Inflammatory macrophage treated with lipopolysaccharide for 1 hour (primary cell): ENCODE measurements around the gene AGRN.

Experiments used
- DNase-seq, 2 donors: peaks; one replicate each; pipeline ENCODE4 v3.0.0-alpha.2; 2020 to 2022

Gene AGRN

DNA sequence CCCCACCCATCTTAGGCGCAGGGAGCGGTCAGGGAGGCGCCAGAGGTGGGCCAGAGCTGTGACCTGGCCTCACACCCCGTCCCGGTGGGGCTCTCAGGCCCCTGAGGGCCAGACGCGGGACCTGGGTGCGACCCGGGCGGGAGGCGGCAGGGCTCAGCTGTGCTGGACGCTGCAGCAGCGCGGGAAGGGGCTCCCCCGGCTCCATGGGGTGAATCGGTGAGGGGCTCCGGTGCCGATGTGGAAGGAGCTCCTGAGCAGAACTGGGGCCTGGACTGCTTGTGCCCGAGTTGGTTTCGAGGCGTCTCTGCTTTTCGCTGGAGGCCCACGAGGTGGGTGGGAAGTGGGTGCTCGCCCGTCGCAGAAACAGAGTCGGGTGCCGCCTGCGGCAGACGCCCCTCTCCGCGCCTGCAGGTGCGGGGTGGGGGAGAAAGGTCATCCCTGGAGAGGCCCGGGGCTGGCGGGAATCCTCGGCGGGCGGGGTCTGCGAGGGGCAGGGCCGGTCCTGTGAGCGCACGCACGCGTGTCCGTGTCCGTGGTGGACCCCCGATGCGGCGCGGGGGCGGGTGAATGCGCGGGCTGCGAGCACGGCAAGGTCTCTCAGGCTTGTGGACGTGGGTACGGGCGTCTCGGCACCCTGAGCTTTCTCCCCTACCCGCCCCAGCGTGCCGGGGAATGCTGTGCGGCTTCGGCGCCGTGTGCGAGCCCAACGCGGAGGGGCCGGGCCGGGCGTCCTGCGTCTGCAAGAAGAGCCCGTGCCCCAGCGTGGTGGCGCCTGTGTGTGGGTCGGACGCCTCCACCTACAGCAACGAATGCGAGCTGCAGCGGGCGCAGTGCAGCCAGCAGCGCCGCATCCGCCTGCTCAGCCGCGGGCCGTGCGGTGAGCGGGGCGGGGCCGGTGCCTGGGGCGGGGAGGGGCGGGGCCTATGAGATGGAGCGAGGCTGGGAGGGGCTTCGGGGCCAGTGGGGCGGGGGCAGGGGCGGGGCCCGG lies 20.4 kb downstream of the AGRN start:
- DNase-seq: peak; percentile 48 to 57

GRCh38 chr1:1041092-1041523 lies 21.2 kb downstream of the AGRN start:
- DNase-seq: no peak

GRCh38 chr1:1041873-1042272 lies 22.0 kb downstream of the AGRN start:
- no peak for DNase-seq

DNA sequence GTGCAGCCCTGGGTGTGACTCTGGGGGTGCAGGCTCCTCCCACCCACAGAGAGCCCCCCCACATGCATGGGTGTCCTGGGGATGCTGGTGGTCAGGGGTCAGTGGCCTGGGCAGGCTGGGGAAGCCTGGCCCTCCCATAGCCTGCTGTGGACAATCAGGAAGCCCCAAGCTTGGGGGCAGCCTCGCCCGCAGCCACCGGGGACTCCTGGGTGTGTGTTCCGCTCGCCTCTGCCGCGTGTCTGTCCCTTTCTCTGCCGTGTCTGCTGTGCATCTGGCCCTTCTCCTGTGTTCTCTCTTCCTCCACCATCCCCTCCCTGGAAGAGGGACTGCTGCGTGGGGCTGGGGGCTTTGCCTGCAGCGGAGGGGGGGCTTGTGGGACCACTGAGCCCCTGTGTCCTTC lies 22.9 kb downstream of the AGRN start:
- DNase-seq: no peak

DNA sequence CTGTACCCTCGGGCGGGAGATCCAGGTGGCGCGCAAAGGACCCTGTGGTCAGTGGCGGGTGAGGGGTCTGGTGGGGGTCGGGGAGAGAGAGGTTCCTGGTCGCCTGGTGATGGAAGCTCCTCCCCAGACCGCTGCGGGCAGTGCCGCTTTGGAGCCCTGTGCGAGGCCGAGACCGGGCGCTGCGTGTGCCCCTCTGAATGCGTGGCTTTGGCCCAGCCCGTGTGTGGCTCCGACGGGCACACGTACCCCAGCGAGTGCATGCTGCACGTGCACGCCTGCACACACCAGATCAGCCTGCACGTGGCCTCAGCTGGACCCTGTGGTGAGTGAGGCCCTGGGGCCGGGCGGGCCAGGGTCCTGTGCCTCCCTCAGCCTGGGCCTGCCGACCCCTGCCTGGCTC lies 23.5 kb downstream of the AGRN start:
- DNase-seq: no peak

DNA sequence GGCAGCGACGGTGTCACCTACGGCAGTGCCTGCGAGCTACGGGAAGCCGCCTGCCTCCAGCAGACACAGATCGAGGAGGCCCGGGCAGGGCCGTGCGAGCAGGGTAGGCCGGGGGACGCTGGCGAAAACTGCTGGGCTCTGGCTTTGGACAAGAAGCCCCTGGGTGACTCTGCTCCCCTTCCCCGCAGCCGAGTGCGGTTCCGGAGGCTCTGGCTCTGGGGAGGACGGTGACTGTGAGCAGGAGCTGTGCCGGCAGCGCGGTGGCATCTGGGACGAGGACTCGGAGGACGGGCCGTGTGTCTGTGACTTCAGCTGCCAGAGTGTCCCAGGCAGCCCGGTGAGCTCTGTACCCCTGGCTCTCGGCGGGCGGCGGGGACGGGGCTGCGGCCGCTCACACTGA lies 24.0 kb downstream of the AGRN start:
- no peak for DNase-seq

DNA sequence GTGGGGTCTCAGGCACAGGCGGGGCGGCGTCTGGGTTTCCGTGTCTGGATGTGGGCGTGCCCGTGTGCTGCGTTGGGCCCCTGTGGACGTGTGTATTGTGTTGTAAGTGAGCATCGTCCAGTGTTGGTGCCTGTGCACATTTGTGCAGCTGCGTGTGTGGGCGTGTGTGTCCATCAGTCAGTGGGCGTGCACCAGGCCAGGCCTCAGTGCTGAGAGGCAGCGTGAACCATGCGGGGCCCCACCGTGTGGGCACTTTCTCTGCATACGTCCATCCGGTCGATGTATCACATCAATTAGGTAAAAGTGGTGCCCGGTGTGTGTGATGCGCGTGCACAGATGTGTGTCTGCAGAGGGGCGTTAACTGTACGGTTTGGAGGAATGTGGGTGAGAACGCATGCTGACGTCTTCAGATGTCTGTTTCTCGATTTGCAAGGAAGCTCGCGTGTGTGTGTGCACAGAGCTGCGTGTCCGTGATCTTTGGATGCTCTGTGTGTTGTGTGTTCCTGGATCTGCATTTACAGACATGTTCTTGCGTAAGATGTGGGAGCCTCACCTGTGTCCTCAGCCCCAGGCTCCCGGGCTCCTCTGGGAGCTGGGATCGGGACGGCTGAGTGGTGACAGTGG lies 24.6 kb downstream of the AGRN start:
- DNase-seq: no peak

GRCh38 chr1:1045129-1045528 lies 25.2 kb downstream of the AGRN start:
- no peak for DNase-seq

- DNase-seq: no peak
These were observed 26.3 kb downstream of the AGRN start for GRCh38 chr1:1046243-1046642.

GRCh38 chr1:1046767-1047166 lies 26.8 kb downstream of the AGRN start:
- no peak for DNase-seq

- no peak for DNase-seq
These were observed 27.5 kb downstream of the AGRN start for GRCh38 chr1:1047407-1047806.

- no peak for DNase-seq
These were observed 28.0 kb downstream of the AGRN start for GRCh38 chr1:1047963-1048362.

DNA sequence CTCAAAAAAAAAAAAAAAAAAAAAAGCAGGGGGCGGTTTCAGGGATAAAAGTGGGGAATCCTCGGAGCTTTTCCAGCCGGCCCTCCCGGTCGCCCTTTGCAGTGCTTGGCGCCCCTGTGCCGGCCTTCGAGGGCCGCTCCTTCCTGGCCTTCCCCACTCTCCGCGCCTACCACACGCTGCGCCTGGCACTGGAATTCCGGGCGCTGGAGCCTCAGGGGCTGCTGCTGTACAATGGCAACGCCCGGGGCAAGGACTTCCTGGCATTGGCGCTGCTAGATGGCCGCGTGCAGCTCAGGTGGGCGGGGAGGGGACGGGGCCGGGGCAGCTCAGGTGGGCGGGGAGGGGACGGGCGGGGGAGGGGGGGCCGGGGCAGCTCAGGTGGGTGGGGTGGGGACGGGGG lies 28.8 kb downstream of the AGRN start:
- no peak for DNase-seq

GRCh38 chr1:1049318-1050165 lies 29.6 kb downstream of the AGRN start:
- no peak for DNase-seq

DNA sequence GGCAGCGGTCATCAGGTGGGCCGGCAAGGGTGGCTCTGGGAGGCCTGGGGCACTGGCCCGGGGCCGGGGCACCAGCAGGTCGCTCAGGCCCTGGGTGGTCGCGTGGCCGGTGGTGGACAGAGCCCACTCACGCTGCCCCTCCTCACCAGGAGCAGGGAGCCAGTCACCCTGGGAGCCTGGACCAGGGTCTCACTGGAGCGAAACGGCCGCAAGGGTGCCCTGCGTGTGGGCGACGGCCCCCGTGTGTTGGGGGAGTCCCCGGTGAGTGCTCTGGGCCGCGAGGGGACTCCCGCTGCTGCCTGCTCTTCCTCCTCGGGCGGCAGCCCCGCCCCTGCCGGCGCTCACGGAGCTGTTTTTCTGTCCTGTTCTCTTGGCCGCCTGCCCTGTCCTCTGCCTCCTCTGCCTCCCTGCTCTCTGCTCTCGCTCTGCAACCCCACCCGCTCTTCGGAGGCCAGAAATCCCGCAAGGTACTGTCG lies 30.7 kb downstream of the AGRN start:
- no peak for DNase-seq

DNA sequence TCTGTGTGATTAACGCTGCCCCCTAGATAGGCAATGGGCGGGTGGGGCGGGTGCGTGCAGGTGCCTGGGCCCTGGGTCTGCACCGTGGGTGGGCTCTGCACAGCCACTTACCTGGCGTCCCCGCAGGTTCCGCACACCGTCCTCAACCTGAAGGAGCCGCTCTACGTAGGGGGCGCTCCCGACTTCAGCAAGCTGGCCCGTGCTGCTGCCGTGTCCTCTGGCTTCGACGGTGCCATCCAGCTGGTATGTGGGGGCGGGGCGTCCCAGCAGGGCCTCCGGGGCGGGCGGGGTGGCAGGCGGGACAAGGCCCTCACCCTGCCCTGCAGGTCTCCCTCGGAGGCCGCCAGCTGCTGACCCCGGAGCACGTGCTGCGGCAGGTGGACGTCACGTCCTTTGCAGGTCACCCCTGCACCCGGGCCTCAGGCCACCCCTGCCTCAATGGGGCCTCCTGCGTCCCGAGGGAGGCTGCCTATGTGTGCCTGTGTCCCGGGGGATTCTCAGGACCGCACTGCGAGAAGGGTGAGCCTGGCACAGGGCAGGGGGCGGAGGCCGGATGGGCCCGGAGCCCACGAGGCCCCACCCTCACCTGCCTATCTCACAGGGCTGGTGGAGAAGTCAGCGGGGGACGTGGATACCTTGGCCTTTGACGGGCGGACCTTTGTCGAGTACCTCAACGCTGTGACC lies 31.3 kb downstream of the AGRN start:
- no peak for DNase-seq

DNA sequence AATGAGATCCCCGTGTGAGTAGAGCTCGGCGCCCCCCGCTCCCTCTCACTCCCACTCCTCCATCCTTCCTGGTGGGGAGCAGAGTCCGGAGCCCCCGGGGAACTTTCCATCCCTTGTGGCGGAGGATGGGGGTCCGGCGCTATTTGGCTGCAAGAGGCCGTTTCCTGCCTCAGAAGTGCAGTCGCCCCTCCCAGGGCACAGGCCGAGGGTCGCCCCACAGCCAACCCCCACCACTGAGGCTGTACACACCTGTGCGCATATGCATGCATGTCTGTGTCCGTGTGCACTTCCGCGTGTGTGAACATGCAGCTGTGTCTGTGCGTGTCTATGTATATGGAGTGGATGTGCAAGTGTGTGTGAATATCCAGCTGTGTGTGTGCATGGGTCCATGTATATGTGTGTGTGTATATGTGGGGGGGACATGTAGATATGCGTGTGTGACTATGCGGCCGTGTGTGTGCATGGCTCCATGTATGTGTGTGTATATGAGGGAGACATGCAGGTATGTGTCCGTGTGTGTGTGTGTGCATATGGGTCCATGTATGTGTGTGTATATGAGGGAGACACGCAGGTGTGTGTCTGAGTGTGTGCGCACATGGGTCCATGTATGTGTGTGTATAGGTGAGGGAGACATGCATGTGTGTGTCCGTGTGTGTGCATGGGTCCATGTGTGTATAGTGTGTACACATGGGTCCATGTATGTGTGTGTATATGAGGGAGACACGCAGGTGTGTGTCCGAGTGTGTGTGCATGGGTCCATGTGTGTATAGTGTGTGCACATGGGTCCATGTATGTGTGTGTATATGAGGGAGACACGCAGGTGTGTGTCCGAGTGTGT lies 32.3 kb downstream of the AGRN start:
- DNase-seq: no peak

DNA sequence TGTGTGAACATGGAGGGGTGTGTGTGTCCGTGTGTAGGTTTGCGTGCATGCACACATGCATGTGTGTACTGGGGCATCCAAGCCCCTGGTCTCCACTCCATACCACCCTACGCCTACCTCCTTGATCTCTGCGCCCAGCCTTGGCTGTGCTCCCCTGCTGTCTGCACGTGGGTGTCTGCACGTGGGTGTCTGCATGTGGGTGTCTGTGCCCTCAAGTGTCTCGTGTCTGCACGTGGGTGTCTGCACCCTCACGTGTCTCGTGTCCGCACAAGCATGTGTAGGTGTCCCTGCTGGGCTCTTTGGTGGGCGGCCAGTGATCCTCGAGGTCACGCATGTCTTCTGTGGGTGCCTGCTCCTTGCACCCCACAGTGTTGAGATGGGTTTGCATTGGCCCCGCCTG lies 33.1 kb downstream of the AGRN start:
- DNase-seq: no peak

GRCh38 chr1:1053682-1054081 lies 33.8 kb downstream of the AGRN start:
- no peak for DNase-seq

- DNase-seq: no peak
These were observed 34.3 kb downstream of the AGRN start for GRCh38 chr1:1054099-1054700.

- DNase-seq: no peak
These were observed 35.1 kb downstream of the AGRN start for GRCh38 chr1:1054971-1055370.
